Measurements from ENCODE around the gene RNF130. TPM values are rescaled to one million over a fixed set of nuclear protein-coding genes. Genes with fewer than 3 reads are reported as not detected.

RNF130 gene
- total RNA-seq, 1 donor from 2014 or later, result 67.3 TPM

GRCh38 chr5:180095545-180095944 lies 24.0 kb upstream of the RNF130 start:
- DNase-seq (ENCODE audit: low spot score), result no peak
- TF ChIP-seq, protein P1, sequence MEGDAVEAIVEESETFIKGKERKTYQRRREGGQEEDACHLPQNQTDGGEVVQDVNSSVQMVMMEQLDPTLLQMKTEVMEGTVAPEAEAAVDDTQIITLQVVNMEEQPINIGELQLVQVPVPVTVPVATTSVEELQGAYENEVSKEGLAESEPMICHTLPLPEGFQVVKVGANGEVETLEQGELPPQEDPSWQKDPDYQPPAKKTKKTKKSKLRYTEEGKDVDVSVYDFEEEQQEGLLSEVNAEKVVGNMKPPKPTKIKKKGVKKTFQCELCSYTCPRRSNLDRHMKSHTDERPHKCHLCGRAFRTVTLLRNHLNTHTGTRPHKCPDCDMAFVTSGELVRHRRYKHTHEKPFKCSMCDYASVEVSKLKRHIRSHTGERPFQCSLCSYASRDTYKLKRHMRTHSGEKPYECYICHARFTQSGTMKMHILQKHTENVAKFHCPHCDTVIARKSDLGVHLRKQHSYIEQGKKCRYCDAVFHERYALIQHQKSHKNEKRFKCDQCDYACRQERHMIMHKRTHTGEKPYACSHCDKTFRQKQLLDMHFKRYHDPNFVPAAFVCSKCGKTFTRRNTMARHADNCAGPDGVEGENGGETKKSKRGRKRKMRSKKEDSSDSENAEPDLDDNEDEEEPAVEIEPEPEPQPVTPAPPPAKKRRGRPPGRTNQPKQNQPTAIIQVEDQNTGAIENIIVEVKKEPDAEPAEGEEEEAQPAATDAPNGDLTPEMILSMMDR (IDR thresholded peaks at IDR 0.05; ENCODE audit: unreplicated experiment), result no peak
- no peak overlapping the region for H3K27ac Mint-ChIP-seq (ENCODE audit: unreplicated experiment)
- H3K4me3 Mint-ChIP-seq (ENCODE audit: unreplicated experiment), result no peak overlapping the region
- H3K9me3 Mint-ChIP-seq (ENCODE audit: unreplicated experiment), result no peaks in the 10 kb centered on the region
- no peaks in the 10 kb centered on the region for H3K36me3 Mint-ChIP-seq (ENCODE audit: low read depth, unreplicated experiment)
- peaks cover 8% of the 10 kb centered on the region for H3K4me1 Mint-ChIP-seq (ENCODE audit: unreplicated experiment)
- H3K27me3 Mint-ChIP-seq (ENCODE audit: unreplicated experiment), result peaks cover 5% of the 10 kb centered on the region

GRCh38 chr5:180093651-180094382 lies 22.3 kb upstream of the RNF130 start:
- H3K4me3 Mint-ChIP-seq (ENCODE audit: unreplicated experiment), result peak overlapping the region; percentile 1
- H3K27me3 Mint-ChIP-seq (ENCODE audit: unreplicated experiment), result peaks cover 5% of the 10 kb centered on the region
- no peak overlapping the region for H3K27ac Mint-ChIP-seq (ENCODE audit: unreplicated experiment)
- H3K4me1 Mint-ChIP-seq (ENCODE audit: unreplicated experiment), result peaks cover 8% of the 10 kb centered on the region
- no peak for DNase-seq (ENCODE audit: low spot score)
- H3K9me3 Mint-ChIP-seq (ENCODE audit: unreplicated experiment), result no peaks in the 10 kb centered on the region
- no peaks in the 10 kb centered on the region for H3K36me3 Mint-ChIP-seq (ENCODE audit: low read depth, unreplicated experiment)
- TF ChIP-seq, protein P1 (IDR thresholded peaks at IDR 0.05; ENCODE audit: unreplicated experiment), result no peak

- Mint-ChIP-seq H3K27ac (ENCODE audit: unreplicated experiment) (no peak overlapping the region), H3K9me3 (ENCODE audit: unreplicated experiment) (no peaks in the 10 kb centered on the region), H3K36me3 (ENCODE audit: low read depth, unreplicated experiment) (no peaks in the 10 kb centered on the region), H3K4me3 (ENCODE audit: unreplicated experiment) (no peak overlapping the region), H3K27me3 (ENCODE audit: unreplicated experiment) (peaks cover 1% of the 10 kb centered on the region), H3K4me1 (ENCODE audit: unreplicated experiment) (peaks cover 8% of the 10 kb centered on the region)
- DNase-seq (ENCODE audit: low spot score), result no peak
- TF ChIP-seq, protein P1 (IDR thresholded peaks at IDR 0.05; ENCODE audit: unreplicated experiment), result no peak
These were observed 21.7 kb upstream of the RNF130 start for GRCh38 chr5:180093241-180093640.

DNA sequence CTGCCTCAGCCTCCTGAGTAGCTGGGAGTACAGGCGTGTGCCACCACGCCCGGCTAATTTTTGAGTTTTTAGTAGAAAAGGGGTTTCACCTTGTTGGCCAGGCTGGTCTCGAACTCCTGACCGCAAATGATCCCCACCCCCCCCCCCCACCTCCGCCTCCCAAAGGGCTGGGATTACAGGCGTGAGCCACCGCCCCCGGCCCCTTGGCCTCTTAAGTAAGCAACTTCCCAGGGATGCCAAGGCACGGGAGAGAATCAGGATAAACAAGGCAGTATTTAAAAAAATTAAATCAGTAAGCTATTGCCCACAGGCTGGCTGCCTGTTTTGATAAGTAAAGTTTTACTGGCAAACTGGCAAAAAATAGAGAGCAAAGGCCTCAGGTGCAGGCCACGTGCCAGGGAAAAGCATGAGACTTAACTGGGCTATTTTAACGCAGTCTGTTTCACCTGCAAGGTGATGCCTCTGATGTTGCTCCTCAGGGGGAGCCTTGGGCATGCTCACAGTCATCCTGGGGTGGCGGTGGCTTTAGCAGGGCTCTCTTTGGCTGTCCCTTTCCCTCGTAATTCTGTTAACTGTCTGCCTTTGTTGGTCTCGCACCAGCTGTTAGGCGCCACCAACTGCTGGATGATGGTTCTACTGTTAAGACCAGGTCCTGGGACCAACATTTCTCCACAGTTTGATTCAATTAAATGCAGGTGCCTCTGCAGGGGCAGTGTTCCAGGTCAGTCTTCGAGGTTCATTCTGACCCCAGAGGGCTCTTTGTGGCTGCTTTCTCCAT lies 19.4 kb upstream of the RNF130 start:
- Mint-ChIP-seq H3K9me3 (ENCODE audit: unreplicated experiment) (no peaks in the 10 kb centered on the region), H3K36me3 (ENCODE audit: low read depth, unreplicated experiment) (no peaks in the 10 kb centered on the region), H3K4me1 (ENCODE audit: unreplicated experiment) (peaks cover 9% of the 10 kb centered on the region), H3K4me3 (ENCODE audit: unreplicated experiment) (peak overlapping the region; percentile 56), H3K27me3 (ENCODE audit: unreplicated experiment) (no peaks in the 10 kb centered on the region), H3K27ac (ENCODE audit: unreplicated experiment) (peak overlapping the region; percentile 20)
- DNase-seq (ENCODE audit: low spot score), result peak; percentile 31
- TF ChIP-seq, protein P1 (IDR thresholded peaks at IDR 0.05; ENCODE audit: unreplicated experiment), result peak; percentile 49
